Muscle layer of colon (tissue), 2 donors: ENCODE results near the gene PRR22.

ENCODE experiments used
- H3K27ac ChIP-seq: one replicate; pipeline ENCODE4 v1.7.0; 2013; ENCODE audit warnings: low read depth, mild to moderate bottlenecking, low read length, moderate library complexity
- H3K27me3 ChIP-seq, 2 donors: one replicate each; pipeline ENCODE4 v1.7.0; 2013; ENCODE audit warnings: low read length in 2 of 2, mild to moderate bottlenecking in 2 of 2; ENCODE audit not compliant: insufficient read depth in 2 of 2, control insufficient read depth in 1 of 2
- H3K36me3 ChIP-seq: one replicate; pipeline ENCODE4 v1.7.0; 2013; ENCODE audit warnings: mild to moderate bottlenecking, low read length; ENCODE audit not compliant: insufficient read depth
- H3K4me1 ChIP-seq: one replicate; pipeline ENCODE4 v1.7.0; 2013; ENCODE audit warnings: mild to moderate bottlenecking, low read length; ENCODE audit not compliant: insufficient read depth
- H3K4me3 ChIP-seq, 2 donors: one replicate each; pipeline ENCODE4 v1.7.0; 2013; ENCODE audit warnings: low read length in 2 of 2, low read depth in 1 of 2, mild to moderate bottlenecking in 1 of 2, moderate library complexity in 1 of 2
- H3K9ac ChIP-seq: one replicate; pipeline ENCODE4 v1.7.0; 2013; ENCODE audit warnings: low read length
- H3K9me3 ChIP-seq: one replicate; pipeline ENCODE4 v1.7.0; 2013; ENCODE audit warnings: mild to moderate bottlenecking, low read length
- donor health status: abdominal sarcoma.
- donor health status: Adenocarcinoma of cecum.

PRR22 gene

DNA sequence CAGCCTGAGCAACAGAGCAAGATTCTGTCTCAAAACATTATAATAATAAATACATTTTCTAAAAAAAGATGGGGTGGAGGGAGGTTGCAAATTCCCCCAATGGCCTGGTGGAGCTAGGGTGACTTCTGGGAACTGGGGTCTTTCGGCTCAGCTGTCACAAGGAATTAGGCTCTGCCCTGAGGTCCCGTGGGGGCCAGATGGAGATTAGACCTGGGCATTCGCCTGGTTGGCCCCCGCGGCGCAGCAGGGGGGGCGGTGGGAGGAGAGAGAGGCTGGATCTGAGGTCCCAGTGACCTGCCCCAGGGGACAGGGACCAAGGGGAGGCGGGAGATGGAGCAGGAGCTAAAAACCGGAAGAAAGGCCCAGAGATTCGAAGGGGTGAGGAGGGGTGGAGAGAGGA, 40.2 kb upstream of the PRR22 start:
- no peaks in the 10 kb centered on the region for H3K36me3 ChIP-seq
- H3K9ac ChIP-seq = no peak overlapping the region
- H3K4me1 ChIP-seq = peaks cover 33% of the 10 kb centered on the region
- peaks cover 0 to 9% of the 10 kb centered on the region in 2 donors for H3K27me3 ChIP-seq
- H3K9me3 ChIP-seq = no peaks in the 10 kb centered on the region
- H3K27ac ChIP-seq = no peak overlapping the region
- H3K4me3 ChIP-seq = no peak overlapping the region

DNA sequence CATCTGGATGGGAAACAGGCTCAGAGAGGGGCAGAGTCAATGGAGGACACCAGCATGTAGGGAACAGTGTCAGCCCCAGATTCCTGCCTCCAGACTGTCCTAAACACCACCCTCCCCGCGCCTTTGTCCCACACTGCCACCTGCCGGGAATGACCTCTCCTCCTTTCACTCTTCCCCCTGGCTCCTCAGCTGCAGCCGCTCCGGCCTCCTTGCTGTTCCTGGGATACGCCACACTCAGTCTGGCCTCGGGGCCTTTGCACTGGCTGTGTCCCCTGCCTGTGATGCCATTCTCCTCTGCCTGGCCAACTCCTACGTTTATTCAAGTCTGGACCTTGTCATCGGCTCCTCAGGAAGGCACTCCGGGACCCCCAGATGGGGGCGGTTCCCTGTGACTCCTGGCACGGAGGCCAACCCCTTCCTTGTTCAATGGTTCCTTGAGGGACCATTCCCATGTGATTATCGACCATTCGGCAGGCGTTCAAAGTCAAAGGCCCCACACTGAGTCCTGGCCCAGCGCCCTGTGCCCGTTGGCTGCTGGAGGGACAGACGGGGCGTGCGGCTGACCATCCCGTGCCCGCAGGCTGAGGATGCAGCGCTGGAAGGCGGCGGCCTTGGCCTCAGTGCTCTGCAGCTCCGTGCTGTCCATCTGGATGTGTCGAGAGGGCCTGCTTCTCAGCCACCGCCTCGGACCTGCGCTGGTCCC, 39.2 kb upstream of the PRR22 start:
- H3K27ac ChIP-seq = no peak overlapping the region
- no peak overlapping the region for H3K4me3 ChIP-seq
- no peaks in the 10 kb centered on the region for H3K9me3 ChIP-seq
- peaks cover 27% of the 10 kb centered on the region for H3K4me1 ChIP-seq
- no peak overlapping the region for H3K9ac ChIP-seq
- peaks cover 0 to under 1% of the 10 kb centered on the region in 2 donors for H3K27me3 ChIP-seq
- no peaks in the 10 kb centered on the region for H3K36me3 ChIP-seq

DNA sequence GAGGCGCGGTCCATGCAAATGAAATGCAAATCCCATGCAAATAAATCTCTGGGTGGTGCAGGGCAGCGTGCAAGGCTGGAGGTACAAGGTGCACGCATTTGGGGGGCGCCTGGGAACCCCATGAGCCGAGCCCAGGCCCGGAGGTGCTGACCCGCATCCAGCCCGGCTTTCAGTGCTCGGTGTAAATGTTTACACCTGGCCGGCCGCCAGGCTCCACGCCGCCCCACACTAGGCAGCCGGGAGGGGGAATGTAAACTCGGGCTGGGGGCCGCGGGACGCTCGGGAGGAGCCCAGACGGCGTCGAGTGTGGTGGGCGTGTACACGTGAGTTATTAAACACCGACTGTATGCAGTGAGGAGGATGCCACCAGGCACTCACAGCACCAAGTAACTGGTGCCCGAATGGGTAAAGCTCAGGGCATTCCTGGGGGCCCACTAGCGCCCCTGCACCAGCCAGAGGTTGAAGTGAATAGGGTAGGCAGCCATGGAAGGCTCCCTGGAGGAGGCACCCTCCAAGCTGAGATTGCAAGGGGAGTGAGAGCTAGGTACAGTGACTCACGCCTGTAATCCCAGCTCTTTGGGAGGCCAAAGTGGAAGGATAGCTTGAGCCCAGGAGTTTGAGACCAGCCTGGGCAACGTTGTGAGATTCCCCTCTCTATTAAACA, 37.8 kb upstream of the PRR22 start:
- no peak overlapping the region for H3K27ac ChIP-seq
- H3K36me3 ChIP-seq = no peaks in the 10 kb centered on the region
- H3K4me3 ChIP-seq = no peak overlapping the region
- no peaks in the 10 kb centered on the region for H3K27me3 ChIP-seq
- H3K9me3 ChIP-seq = no peaks in the 10 kb centered on the region
- H3K4me1 ChIP-seq = peaks cover 22% of the 10 kb centered on the region
- H3K9ac ChIP-seq = no peak overlapping the region

DNA sequence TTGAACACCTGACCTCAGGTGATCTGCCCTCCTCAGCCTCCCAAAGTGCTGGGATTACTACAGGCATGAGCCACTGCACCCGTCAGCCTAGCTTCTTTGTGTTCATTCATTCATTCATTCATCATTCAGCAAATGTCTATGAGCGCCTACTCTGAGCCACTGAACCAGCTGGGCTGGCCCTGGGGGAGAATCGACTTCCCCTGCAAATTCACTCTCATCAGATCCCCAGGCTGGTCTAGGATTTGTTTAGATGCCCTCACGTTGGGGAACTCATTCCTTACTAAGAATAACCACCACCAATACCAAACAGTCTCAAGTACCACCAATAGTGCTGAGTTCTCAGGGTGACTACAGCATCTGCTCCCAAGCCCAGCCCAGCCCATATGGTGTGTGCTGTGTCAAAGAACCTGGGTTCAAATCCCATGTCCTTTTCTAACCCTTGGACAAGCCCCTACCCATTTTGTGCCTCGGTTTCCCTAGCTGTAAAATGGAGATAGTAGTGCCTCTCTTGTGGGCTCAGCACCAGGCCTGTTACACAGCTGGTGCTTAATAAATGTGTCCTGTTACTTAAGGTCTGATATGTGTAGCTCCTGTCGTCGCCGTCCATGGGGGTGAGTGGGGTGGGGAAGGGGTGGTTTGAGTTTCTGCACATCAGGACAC, 37.1 kb upstream of the PRR22 start:
- Histone ChIP-seq H3K27me3 (no peaks in the 10 kb centered on the region), H3K36me3 (no peaks in the 10 kb centered on the region), H3K9me3 (no peaks in the 10 kb centered on the region), H3K9ac (no peak overlapping the region), H3K4me3 (no peak overlapping the region), H3K27ac (no peak overlapping the region), H3K4me1 (peaks cover 16% of the 10 kb centered on the region)

DNA sequence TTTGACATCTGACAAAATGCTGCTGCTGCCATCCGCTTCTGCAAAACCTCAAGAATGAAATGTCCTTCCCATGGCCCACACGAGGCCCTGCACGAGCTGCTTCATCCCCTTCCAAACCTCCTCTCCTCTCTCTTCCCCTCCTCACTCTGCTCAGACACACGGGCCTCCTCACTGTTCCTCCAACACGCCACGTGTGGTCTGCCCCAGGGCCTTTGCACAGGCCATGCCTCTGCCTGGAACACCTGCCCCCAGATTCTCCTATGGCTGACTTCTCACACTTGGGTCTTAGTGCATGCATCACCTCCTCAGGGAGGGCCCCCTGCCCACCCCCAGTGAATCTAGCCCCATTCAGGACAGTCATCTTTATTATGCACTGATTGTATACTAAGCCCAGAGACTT, 36.2 kb upstream of the PRR22 start:
- Histone ChIP-seq H3K9ac (no peak overlapping the region), H3K4me3 (no peak overlapping the region), H3K27me3 (no peaks in the 10 kb centered on the region), H3K4me1 (peaks cover 11% of the 10 kb centered on the region), H3K9me3 (no peaks in the 10 kb centered on the region), H3K36me3 (no peaks in the 10 kb centered on the region), H3K27ac (no peak overlapping the region)

DNA sequence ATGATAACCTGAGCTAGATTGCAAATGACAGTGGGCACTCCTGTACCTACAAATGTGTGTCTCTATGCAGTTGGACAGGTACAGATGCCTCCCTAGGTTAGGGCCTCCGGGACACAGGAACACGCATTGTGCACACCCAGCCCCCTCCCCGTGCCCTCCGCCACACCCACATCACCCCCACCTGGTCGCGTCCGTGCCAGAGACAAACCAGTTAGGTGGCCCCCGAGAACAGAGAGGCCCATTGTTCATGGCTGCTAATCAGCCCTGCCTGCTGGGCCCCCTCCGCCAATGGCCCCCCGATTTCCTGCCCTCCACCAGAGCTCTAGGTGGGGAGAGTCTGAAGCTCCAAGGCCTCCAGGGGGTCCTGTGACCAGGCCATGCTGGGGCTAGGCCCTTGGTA, 34.0 kb upstream of the PRR22 start:
- Histone ChIP-seq H3K36me3 (no peaks in the 10 kb centered on the region), H3K4me1 (peaks cover 11% of the 10 kb centered on the region), H3K27ac (no peak overlapping the region), H3K4me3 (no peak overlapping the region), H3K9me3 (no peaks in the 10 kb centered on the region), H3K9ac (no peak overlapping the region), H3K27me3 (no peaks in the 10 kb centered on the region)

DNA sequence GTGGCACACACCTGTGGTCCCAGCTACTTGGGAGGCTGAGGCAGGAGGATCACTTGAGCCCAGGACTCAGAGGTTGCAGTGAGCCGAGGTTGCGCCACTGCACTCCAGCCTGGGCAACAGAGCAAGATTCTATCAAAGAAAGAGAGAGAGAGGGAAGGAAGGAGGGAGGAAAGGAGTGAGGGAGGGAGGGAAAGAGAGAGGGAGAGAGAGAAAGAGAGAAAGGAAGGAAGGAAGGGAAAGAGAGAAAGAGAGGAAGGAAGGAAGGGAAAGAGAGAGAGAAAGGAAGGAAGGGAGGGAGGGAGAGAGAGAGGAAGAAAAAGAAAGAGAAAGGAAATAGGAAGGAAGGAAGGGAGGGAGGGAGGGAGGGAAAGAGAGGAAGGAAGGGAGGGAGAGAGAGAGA, 32.7 kb upstream of the PRR22 start:
- Histone ChIP-seq H3K27me3 (no peaks in the 10 kb centered on the region), H3K4me3 (no peak overlapping the region), H3K9me3 (no peaks in the 10 kb centered on the region), H3K9ac (no peak overlapping the region), H3K4me1 (peaks cover 7% of the 10 kb centered on the region), H3K27ac (no peak overlapping the region), H3K36me3 (no peaks in the 10 kb centered on the region)

DNA sequence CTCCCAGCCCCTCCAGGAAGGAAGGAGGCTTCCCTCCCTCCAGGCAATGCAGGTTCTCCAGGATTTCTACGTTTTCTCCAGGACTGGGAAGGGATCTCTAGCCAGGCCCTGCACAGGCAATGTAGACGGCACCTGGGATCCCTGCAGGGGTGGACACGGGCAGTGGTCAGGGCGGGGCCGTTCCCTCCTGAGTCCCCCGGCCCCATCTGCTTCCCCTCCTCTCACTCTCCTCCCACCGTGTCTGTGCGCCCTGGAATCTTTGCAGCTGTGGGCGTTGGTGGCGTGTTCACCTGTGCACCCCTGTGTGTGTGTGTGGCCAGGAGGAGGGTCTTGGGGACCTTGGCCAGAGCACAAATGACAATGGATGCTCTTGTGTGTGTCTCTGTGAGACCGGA, 30.3 kb upstream of the PRR22 start:
- Histone ChIP-seq H3K9ac (no peak overlapping the region), H3K9me3 (no peaks in the 10 kb centered on the region), H3K4me1 (no peaks in the 10 kb centered on the region), H3K27me3 (no peaks in the 10 kb centered on the region), H3K4me3 (no peak overlapping the region), H3K27ac (no peak overlapping the region), H3K36me3 (no peaks in the 10 kb centered on the region)

DNA sequence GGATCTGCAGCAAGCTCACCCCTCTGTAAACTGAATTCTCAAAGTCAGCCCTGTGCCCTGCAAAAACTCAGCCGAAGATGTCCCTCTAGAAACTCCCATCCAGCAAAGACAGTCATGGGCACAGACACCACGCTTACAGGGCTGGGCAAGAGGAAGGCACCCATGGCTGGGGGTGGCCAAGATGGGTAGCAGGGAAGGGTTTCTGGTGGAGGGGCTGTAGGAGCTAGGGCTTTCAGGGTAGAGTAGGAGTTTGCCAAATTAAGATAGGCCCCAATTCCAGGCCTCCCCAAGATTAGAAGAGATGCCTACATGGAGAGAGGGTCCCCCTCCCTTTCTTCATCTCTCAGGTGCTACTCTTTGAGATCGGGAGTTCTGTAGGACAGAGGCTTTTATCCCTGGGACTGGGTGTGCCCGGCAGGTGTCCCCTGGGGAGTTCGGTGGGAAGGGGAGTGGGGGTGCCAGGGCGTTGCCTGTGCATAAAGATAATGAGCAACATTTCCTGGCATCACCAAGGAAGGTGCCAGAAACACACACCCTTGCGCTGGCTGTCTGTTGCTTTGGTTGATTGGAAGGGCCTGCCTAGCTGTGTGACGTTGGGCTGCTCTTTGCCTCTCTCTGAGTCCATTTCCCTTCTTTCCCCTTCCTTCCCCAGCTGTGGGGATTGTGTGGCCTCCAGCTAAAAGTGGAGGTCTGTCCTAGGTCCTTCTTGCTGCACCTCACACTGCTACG, 29.7 kb upstream of the PRR22 start:
- H3K4me3 ChIP-seq = no peak overlapping the region
- no peak overlapping the region for H3K27ac ChIP-seq
- no peak overlapping the region for H3K9ac ChIP-seq
- H3K4me1 ChIP-seq = no peaks in the 10 kb centered on the region
- H3K27me3 ChIP-seq = no peaks in the 10 kb centered on the region
- H3K9me3 ChIP-seq = no peaks in the 10 kb centered on the region
- H3K36me3 ChIP-seq = no peaks in the 10 kb centered on the region

DNA sequence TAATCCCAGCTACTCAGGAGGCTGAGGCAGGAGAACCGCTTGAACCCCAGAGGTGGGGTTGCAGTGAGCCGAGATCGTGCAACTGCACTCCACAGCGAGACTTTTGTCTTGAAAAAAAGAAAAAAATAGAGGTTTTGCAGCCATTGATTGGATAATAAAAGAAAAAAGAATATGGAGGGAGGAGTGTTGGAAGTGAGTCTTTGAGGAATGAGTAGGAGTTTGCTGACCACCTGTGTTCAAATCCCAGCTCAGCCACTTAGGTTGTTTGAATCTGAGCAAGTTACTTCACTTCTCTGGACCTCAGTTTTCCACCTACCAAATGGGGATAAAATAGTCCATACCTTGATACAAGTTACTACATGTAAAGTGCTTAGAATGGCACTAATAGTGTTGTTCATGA, 26.6 kb upstream of the PRR22 start:
- Histone ChIP-seq H3K9me3 (no peaks in the 10 kb centered on the region), H3K27me3 (no peaks in the 10 kb centered on the region), H3K4me1 (no peaks in the 10 kb centered on the region), H3K9ac (no peak overlapping the region), H3K36me3 (no peaks in the 10 kb centered on the region), H3K4me3 (no peak overlapping the region), H3K27ac (no peak overlapping the region)

DNA sequence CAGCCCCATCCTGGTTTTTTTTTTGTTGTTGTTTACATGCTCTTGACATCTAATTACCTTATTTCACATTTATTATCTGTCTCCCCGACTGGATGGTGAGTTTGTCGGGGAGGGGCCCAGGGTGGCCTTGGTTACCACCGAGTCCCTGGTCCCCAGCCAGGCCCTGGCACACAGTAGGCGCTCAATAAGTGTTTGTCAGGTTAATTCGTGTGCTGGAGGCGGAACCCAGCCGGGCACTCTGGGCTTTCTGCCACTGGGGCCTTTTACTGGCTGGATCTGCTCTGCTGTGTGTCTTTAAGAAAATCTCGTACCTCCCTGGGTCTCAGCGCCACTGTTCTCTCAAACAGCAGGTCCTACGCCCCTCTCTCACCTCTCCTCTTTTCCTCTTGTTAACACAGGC, 24.9 kb upstream of the PRR22 start:
- Histone ChIP-seq H3K27ac (no peak overlapping the region), H3K4me1 (no peaks in the 10 kb centered on the region), H3K9ac (no peak overlapping the region), H3K27me3 (peaks cover 0 to under 1% of the 10 kb centered on the region in 2 donors), H3K36me3 (no peaks in the 10 kb centered on the region), H3K9me3 (no peaks in the 10 kb centered on the region), H3K4me3 (no peak overlapping the region)
